ENCODE data around the gene CAD. TPM values are rescaled to one million over a fixed set of nuclear protein-coding genes. Genes with fewer than 3 reads are reported as not detected.

CAD gene
- total RNA-seq, 1 experiment from 2014 or later, result 130 TPM

- no peak overlapping the region for H4K8ac ChIP-seq (replicated peaks; ENCODE audit: insufficient read length, low read depth, low read length)
- no peaks in the 10 kb centered on the region for H3K23me2 ChIP-seq (ENCODE audit: insufficient read length, low read depth, low read length, poor library complexity, severe bottlenecking)
- WGBS (ENCODE audit: extremely low coverage, insufficient read length, low lambda C conversion rate), result no CpG with 5 or more reads among the region's 3 CpGs
- H2BK15ac ChIP-seq (ENCODE audit: low read depth, low read length), result no peak overlapping the region
- H3K4ac ChIP-seq (ENCODE audit: low read depth, low read length), result no peak overlapping the region
- no peak overlapping the region for H2BK120ac ChIP-seq (ENCODE audit: low read depth, low read length, poor library complexity, severe bottlenecking)
- no peaks in the 10 kb centered on the region for H3K79me1 ChIP-seq (ENCODE audit: insufficient read depth, low read depth, low read length, poor library complexity, severe bottlenecking)
- Mint-ChIP-seq H3K4me3 (no peak overlapping the region), H3K9me3 (peaks cover 0 to 2% of the 10 kb centered on the region in 2 experiments; a peak in 2 of 5 replicates), H3K27ac (no peak overlapping the region), H3K27me3 (ENCODE audit: low read depth) (peaks cover 16% of the 10 kb centered on the region), H3K4me1 (peaks cover 9 to 14% of the 10 kb centered on the region in 2 experiments), H3K36me3 (ENCODE audit: insufficient read depth in 1 of 3, low read depth in 3 of 3) (no peaks in the 10 kb centered on the region; a peak in 2 of 7 replicates)
- H3K18ac ChIP-seq (ENCODE audit: insufficient read length, low read depth, low read length), result no peak overlapping the region
- no peak overlapping the region for H2AK5ac ChIP-seq (ENCODE audit: insufficient read length, low read length)
- no peak overlapping the region for H3K23ac ChIP-seq (ENCODE audit: insufficient read length, low read depth, low read length)
- H3K14ac ChIP-seq (ENCODE audit: insufficient read depth, low read length), result no peak overlapping the region
- DNase-seq, result no peak
- no peak overlapping the region for H3K27ac ChIP-seq (ENCODE audit: insufficient read length, low read depth, low read length)
- no peak overlapping the region for H3K4me2 ChIP-seq (ENCODE audit: insufficient read depth, insufficient read length, low read length)
- H2BK20ac ChIP-seq (ENCODE audit: low read depth, low read length, poor library complexity, severe bottlenecking), result no peak overlapping the region
- no peak overlapping the region for H4K5ac ChIP-seq (ENCODE audit: insufficient read length, low read depth, low read length)
- H3K79me2 ChIP-seq (ENCODE audit: insufficient read depth, low read length), result no peaks in the 10 kb centered on the region
- H4K20me1 ChIP-seq (ENCODE audit: control insufficient read depth, insufficient read depth, insufficient read length), result no peaks in the 10 kb centered on the region
- TF ChIP-seq, protein P1, sequence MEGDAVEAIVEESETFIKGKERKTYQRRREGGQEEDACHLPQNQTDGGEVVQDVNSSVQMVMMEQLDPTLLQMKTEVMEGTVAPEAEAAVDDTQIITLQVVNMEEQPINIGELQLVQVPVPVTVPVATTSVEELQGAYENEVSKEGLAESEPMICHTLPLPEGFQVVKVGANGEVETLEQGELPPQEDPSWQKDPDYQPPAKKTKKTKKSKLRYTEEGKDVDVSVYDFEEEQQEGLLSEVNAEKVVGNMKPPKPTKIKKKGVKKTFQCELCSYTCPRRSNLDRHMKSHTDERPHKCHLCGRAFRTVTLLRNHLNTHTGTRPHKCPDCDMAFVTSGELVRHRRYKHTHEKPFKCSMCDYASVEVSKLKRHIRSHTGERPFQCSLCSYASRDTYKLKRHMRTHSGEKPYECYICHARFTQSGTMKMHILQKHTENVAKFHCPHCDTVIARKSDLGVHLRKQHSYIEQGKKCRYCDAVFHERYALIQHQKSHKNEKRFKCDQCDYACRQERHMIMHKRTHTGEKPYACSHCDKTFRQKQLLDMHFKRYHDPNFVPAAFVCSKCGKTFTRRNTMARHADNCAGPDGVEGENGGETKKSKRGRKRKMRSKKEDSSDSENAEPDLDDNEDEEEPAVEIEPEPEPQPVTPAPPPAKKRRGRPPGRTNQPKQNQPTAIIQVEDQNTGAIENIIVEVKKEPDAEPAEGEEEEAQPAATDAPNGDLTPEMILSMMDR (conservative IDR thresholded peaks at IDR 0.05), result no peak
- no peak overlapping the region for H3T11ph ChIP-seq (ENCODE audit: low read length)
- no peak overlapping the region for H2BK12ac ChIP-seq (ENCODE audit: insufficient read length, low read depth, low read length)
- no peaks in the 10 kb centered on the region for H3K9me3 ChIP-seq (ENCODE audit: control insufficient read depth, low read depth, low read length)
- no peak overlapping the region for H3K9ac ChIP-seq (ENCODE audit: extremely low read depth, insufficient read length, low read length)
- H3K27me3 ChIP-seq (ENCODE audit: insufficient read depth, low read length), result peaks cover 10% of the 10 kb centered on the region; the same call in 1 of the 2 replicates
- no peak overlapping the region for H4K91ac ChIP-seq (ENCODE audit: insufficient read length, low read depth, low read length)
- no peak overlapping the region for H3K56ac ChIP-seq (ENCODE audit: insufficient read length, low read depth, low read length)
- H3K4me1 ChIP-seq (ENCODE audit: insufficient read depth, low read length), result no peaks in the 10 kb centered on the region
- H2BK5ac ChIP-seq (ENCODE audit: insufficient read length, low read length), result no peak overlapping the region
- H2AFZ ChIP-seq (ENCODE audit: low read length), result no peak overlapping the region
Measured at GRCh38 chr2:27270131-27270530, 53.0 kb downstream of the CAD start.

Data from H9 (cell line).